Measurements from ENCODE around the gene CASD1. TPM values are rescaled to one million over a fixed set of nuclear protein-coding genes. Genes with fewer than 3 reads are reported as not detected.

The CASD1 gene
- total and polyA plus RNA-seq, 4 donors: 9.5 to 25.2 (median 15.2) TPM

- WGBS, 2 donors: 90 to 96% methylated on average over 4 of the region's 4 CpGs
- Histone ChIP-seq H3K27ac (ENCODE audit: low read depth in 1 of 2, low read length in 2 of 2) (no peak overlapping the region), H3K27me3 (ENCODE audit: control insufficient read depth in 1 of 2, insufficient read depth in 2 of 2, low read length in 1 of 2) (no peaks in the 10 kb centered on the region), H3K36me3 (ENCODE audit: control insufficient read depth in 1 of 2, insufficient read depth in 2 of 2, low read length in 1 of 2) (no peaks in the 10 kb centered on the region), H3K4me1 (ENCODE audit: control insufficient read depth in 1 of 2, insufficient read depth in 2 of 2, low read length in 2 of 2) (no peaks in the 10 kb centered on the region), H3K9me3 (ENCODE audit: control insufficient read depth, low read length) (no peaks in the 10 kb centered on the region), H3K4me3 (ENCODE audit: low read length in 2 of 2) (no peak overlapping the region)
- intact Hi-C loops (cut with DNase I): no loop called here
- no peak for DNase-seq
- ATAC-seq (ENCODE audit: low FRiP score): no peak
Observed at GRCh38 chr7:94565247-94565894, 55.8 kb downstream of the CASD1 start.

- H3K9me3 ChIP-seq (ENCODE audit: control insufficient read depth, low read length): no peaks in the 10 kb centered on the region
- ATAC-seq (ENCODE audit: low FRiP score) (no peak), DNase-seq (no peak)
- H3K4me3 ChIP-seq (ENCODE audit: low read length in 2 of 2): no peak overlapping the region
- no peaks in the 10 kb centered on the region for H3K36me3 ChIP-seq (ENCODE audit: control insufficient read depth in 1 of 2, insufficient read depth in 2 of 2, low read length in 1 of 2)
- no peaks in the 10 kb centered on the region for H3K4me1 ChIP-seq (ENCODE audit: control insufficient read depth in 1 of 2, insufficient read depth in 2 of 2, low read length in 2 of 2)
- intact Hi-C loops (cut with DNase I): no loop called here
- no peaks in the 10 kb centered on the region for H3K27me3 ChIP-seq (ENCODE audit: control insufficient read depth in 1 of 2, insufficient read depth in 2 of 2, low read length in 1 of 2)
- no peak overlapping the region for H3K27ac ChIP-seq (ENCODE audit: low read depth in 1 of 2, low read length in 2 of 2)
Observed at GRCh38 chr7:94567396-94567795, 57.8 kb downstream of the CASD1 start.

- Histone ChIP-seq H3K27ac (ENCODE audit: low read depth in 1 of 2, low read length in 2 of 2) (no peak overlapping the region), H3K4me3 (ENCODE audit: low read length in 2 of 2) (no peak overlapping the region), H3K4me1 (ENCODE audit: control insufficient read depth in 1 of 2, insufficient read depth in 2 of 2, low read length in 2 of 2) (no peaks in the 10 kb centered on the region), H3K9me3 (ENCODE audit: control insufficient read depth, low read length) (peaks cover 3% of the 10 kb centered on the region), H3K36me3 (ENCODE audit: control insufficient read depth in 1 of 2, insufficient read depth in 2 of 2, low read length in 1 of 2) (no peaks in the 10 kb centered on the region), H3K27me3 (ENCODE audit: control insufficient read depth in 1 of 2, insufficient read depth in 2 of 2, low read length in 1 of 2) (no peaks in the 10 kb centered on the region)
- intact Hi-C loops (cut with DNase I): no loop called here
- no peak for DNase-seq
- ATAC-seq (ENCODE audit: low FRiP score): no peak
Observed at GRCh38 chr7:94571816-94572215, 62.2 kb downstream of the CASD1 start.

GRCh38 chr7:94575646-94576045 is 66.0 kb downstream of the CASD1 start:
- intact Hi-C loops (cut with DNase I): no loop called here
- Histone ChIP-seq H3K4me1 (ENCODE audit: control insufficient read depth in 1 of 2, insufficient read depth in 2 of 2, low read length in 2 of 2) (no peaks in the 10 kb centered on the region), H3K27me3 (ENCODE audit: control insufficient read depth in 1 of 2, insufficient read depth in 2 of 2, low read length in 1 of 2) (no peaks in the 10 kb centered on the region), H3K36me3 (ENCODE audit: control insufficient read depth in 1 of 2, insufficient read depth in 2 of 2, low read length in 1 of 2) (no peaks in the 10 kb centered on the region), H3K9me3 (ENCODE audit: control insufficient read depth, low read length) (peaks cover 5% of the 10 kb centered on the region), H3K27ac (ENCODE audit: low read depth in 1 of 2, low read length in 2 of 2) (no peak overlapping the region), H3K4me3 (ENCODE audit: low read length in 2 of 2) (no peak overlapping the region)
- WGBS, 2 donors: 94 to 97% methylated on average over 2 of the region's 2 CpGs
- no peak for DNase-seq
- no peak for ATAC-seq (ENCODE audit: low FRiP score)

GRCh38 chr7:94576316-94576715 is 66.7 kb downstream of the CASD1 start:
- 95 to 97% methylated on average over 2 of the region's 2 CpGs for whole genome bisulfite sequencing, 2 donors
- no peaks in the 10 kb centered on the region for H3K27me3 ChIP-seq (ENCODE audit: control insufficient read depth in 1 of 2, insufficient read depth in 2 of 2, low read length in 1 of 2)
- H3K4me1 ChIP-seq (ENCODE audit: control insufficient read depth in 1 of 2, insufficient read depth in 2 of 2, low read length in 2 of 2): no peaks in the 10 kb centered on the region
- intact Hi-C loops (cut with DNase I): no loop called here
- no peaks in the 10 kb centered on the region for H3K36me3 ChIP-seq (ENCODE audit: control insufficient read depth in 1 of 2, insufficient read depth in 2 of 2, low read length in 1 of 2)
- ATAC-seq (ENCODE audit: low FRiP score): no peak
- peaks cover 5% of the 10 kb centered on the region for H3K9me3 ChIP-seq (ENCODE audit: control insufficient read depth, low read length)
- H3K27ac ChIP-seq (ENCODE audit: low read depth in 1 of 2, low read length in 2 of 2): no peak overlapping the region
- no peak for DNase-seq
- no peak overlapping the region for H3K4me3 ChIP-seq (ENCODE audit: low read length in 2 of 2)

- H3K27me3 ChIP-seq (ENCODE audit: control insufficient read depth in 1 of 2, insufficient read depth in 2 of 2, low read length in 1 of 2): no peaks in the 10 kb centered on the region
- H3K4me3 ChIP-seq (ENCODE audit: low read length in 2 of 2): no peak overlapping the region
- H3K9me3 ChIP-seq (ENCODE audit: control insufficient read depth, low read length): peaks cover 5% of the 10 kb centered on the region
- 95 to 97% methylated on average over 1 of the region's 1 CpG for WGBS, 2 donors
- no peak overlapping the region for H3K27ac ChIP-seq (ENCODE audit: low read depth in 1 of 2, low read length in 2 of 2)
- intact Hi-C loops (cut with DNase I): no loop called here
- no peaks in the 10 kb centered on the region for H3K4me1 ChIP-seq (ENCODE audit: control insufficient read depth in 1 of 2, insufficient read depth in 2 of 2, low read length in 2 of 2)
- H3K36me3 ChIP-seq (ENCODE audit: control insufficient read depth in 1 of 2, insufficient read depth in 2 of 2, low read length in 1 of 2): no peaks in the 10 kb centered on the region
- ATAC-seq (ENCODE audit: low FRiP score) (no peak), DNase-seq (no peak)
Observed at GRCh38 chr7:94577357-94577756, 67.7 kb downstream of the CASD1 start.

- no peaks in the 10 kb centered on the region for H3K4me1 ChIP-seq (ENCODE audit: control insufficient read depth in 1 of 2, insufficient read depth in 2 of 2, low read length in 2 of 2)
- no peak for ATAC-seq (ENCODE audit: low FRiP score)
- intact Hi-C loops (cut with DNase I): no loop called here
- no peak for DNase-seq
- H3K27me3 ChIP-seq (ENCODE audit: control insufficient read depth in 1 of 2, insufficient read depth in 2 of 2, low read length in 1 of 2): no peaks in the 10 kb centered on the region
- H3K9me3 ChIP-seq (ENCODE audit: control insufficient read depth, low read length): peaks cover 5% of the 10 kb centered on the region
- H3K36me3 ChIP-seq (ENCODE audit: control insufficient read depth in 1 of 2, insufficient read depth in 2 of 2, low read length in 1 of 2): no peaks in the 10 kb centered on the region
- no peak overlapping the region for H3K4me3 ChIP-seq (ENCODE audit: low read length in 2 of 2)
- no peak overlapping the region for H3K27ac ChIP-seq (ENCODE audit: low read depth in 1 of 2, low read length in 2 of 2)
Observed at GRCh38 chr7:94578614-94579013, 69.0 kb downstream of the CASD1 start.

GRCh38 chr7:94579470-94579869 is 69.9 kb downstream of the CASD1 start:
- no peak for ATAC-seq (ENCODE audit: low FRiP score)
- H3K27me3 ChIP-seq (ENCODE audit: control insufficient read depth in 1 of 2, insufficient read depth in 2 of 2, low read length in 1 of 2): no peaks in the 10 kb centered on the region
- H3K27ac ChIP-seq (ENCODE audit: low read depth in 1 of 2, low read length in 2 of 2): no peak overlapping the region
- H3K4me3 ChIP-seq (ENCODE audit: low read length in 2 of 2): no peak overlapping the region
- intact Hi-C loops (cut with DNase I): no loop called here
- H3K4me1 ChIP-seq (ENCODE audit: control insufficient read depth in 1 of 2, insufficient read depth in 2 of 2, low read length in 2 of 2): no peaks in the 10 kb centered on the region
- WGBS, 2 donors: 93% methylated on average over 2 of the region's 2 CpGs
- DNase-seq: no peak
- H3K36me3 ChIP-seq (ENCODE audit: control insufficient read depth in 1 of 2, insufficient read depth in 2 of 2, low read length in 1 of 2): no peaks in the 10 kb centered on the region
- peaks cover 5% of the 10 kb centered on the region for H3K9me3 ChIP-seq (ENCODE audit: control insufficient read depth, low read length)

GRCh38 chr7:94580601-94581000 is 71.0 kb downstream of the CASD1 start:
- whole genome bisulfite sequencing, 2 donors: 64 to 79% methylated on average over 1 of the region's 1 CpG
- Histone ChIP-seq H3K27me3 (ENCODE audit: control insufficient read depth in 1 of 2, insufficient read depth in 2 of 2, low read length in 1 of 2) (no peaks in the 10 kb centered on the region), H3K4me3 (ENCODE audit: low read length in 2 of 2) (no peak overlapping the region), H3K4me1 (ENCODE audit: control insufficient read depth in 1 of 2, insufficient read depth in 2 of 2, low read length in 2 of 2) (no peaks in the 10 kb centered on the region), H3K9me3 (ENCODE audit: control insufficient read depth, low read length) (peaks cover 5% of the 10 kb centered on the region), H3K36me3 (ENCODE audit: control insufficient read depth in 1 of 2, insufficient read depth in 2 of 2, low read length in 1 of 2) (no peaks in the 10 kb centered on the region), H3K27ac (ENCODE audit: low read depth in 1 of 2, low read length in 2 of 2) (no peak overlapping the region)
- intact Hi-C loops (cut with DNase I): no loop called here
- DNase-seq: no peak
- no peak for ATAC-seq (ENCODE audit: low FRiP score)

All from aorta (tissue), 5 donors.